ENCODE results near the gene GLI2.

DNA sequence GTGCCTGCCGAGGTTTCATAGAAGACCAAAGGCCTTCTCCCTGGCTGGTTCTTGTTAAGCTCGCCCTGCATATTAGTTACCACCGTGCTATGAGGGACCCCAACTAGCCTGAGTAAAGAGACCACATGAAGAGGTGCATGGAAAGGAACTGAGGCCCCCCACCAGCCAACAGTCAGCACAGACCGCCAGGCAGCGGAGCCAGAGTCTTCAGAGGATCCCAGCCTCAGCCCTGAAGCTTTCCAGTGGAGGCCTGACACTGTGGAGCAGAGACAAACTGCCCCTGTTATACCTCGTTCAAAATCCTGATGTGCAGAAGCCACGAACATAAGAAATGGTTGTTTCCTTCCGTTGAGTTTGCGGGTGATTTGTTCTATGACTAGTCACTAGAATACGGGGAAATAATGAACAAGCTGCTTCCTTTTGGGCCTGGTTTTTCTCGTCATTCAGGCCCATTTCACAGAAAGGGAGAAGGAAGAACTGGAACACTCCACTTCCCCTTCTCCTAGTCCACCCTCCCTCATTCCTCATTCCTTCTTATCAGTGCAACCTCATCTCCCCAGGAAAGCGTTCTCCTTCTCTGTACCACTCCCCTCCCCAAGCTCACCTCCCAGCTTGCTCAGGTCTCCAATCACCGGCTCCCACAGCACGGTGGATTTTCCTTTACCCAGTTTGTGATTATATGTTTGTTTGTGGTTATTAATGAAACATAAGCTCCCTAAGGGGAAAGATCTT lies 3.0 kb upstream of the GLI2 start:
- no peak for TF ChIP-seq CTCF (IDR thresholded peaks at IDR 0.05)
- no peak for TF ChIP-seq EZH2 (IDR thresholded peaks at IDR 0.05; ENCODE audit: borderline replicate concordance, insufficient read depth, low read depth, low read length, poor library complexity, severe bottlenecking)

All from B cell (primary cell).